ENCODE results near the gene CASP2.

DNA sequence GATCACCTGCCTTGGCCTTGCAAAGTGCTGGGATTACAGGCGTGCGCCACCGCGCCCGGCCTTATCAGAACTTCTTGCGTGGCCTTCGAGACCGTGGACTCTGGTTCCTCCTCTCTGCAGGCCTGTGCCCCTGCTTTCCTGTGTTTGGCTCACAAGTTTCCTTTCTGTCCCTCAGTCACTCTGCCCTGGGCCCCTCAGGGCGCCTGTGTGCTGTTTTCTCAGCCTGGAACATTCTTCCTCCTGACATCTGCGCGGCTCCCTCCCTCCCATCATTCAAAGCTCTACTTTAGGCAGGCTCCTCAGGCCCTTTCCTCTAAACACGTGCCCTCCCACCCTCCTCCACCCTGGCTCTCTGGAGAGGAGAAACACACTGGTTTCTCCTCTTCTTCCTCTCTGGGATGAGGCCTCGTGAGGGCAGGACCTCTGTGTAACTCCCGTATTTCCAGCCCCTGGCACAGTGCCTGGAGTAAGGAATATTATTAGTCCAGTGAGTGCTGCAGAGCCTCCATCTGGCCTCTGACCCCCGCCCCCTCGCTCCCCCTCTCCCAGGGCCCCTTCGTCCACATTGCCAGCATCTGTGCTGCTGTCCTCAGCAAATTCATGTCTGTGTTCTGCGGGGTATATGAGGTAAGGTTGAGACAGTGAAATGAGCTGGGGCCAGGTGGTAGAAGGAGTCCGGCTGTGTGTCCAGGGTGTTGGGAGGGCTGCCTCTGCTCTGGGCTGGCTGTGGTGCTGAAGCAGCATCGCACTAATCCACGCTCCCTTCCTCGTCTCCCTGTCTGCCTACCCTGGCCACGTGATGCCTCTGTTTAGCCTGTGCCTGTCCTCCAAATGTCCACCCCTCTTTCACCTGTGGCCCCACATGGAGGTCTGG, 34.8 kb downstream of the CASP2 start:
- TF ChIP-seq, protein P1, sequence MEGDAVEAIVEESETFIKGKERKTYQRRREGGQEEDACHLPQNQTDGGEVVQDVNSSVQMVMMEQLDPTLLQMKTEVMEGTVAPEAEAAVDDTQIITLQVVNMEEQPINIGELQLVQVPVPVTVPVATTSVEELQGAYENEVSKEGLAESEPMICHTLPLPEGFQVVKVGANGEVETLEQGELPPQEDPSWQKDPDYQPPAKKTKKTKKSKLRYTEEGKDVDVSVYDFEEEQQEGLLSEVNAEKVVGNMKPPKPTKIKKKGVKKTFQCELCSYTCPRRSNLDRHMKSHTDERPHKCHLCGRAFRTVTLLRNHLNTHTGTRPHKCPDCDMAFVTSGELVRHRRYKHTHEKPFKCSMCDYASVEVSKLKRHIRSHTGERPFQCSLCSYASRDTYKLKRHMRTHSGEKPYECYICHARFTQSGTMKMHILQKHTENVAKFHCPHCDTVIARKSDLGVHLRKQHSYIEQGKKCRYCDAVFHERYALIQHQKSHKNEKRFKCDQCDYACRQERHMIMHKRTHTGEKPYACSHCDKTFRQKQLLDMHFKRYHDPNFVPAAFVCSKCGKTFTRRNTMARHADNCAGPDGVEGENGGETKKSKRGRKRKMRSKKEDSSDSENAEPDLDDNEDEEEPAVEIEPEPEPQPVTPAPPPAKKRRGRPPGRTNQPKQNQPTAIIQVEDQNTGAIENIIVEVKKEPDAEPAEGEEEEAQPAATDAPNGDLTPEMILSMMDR (optimal IDR thresholded peaks at IDR 0.05 in 1 of 3, IDR thresholded peaks at IDR 0.05 in 1 of 3, conservative IDR thresholded peaks at IDR 0.05 in 1 of 3; ENCODE audit: extremely low read depth in 1 of 3, insufficient read depth in 2 of 3, low read length in 3 of 3), result no peak
- TF ChIP-seq EZH2 (IDR thresholded peaks at IDR 0.05; ENCODE audit: low read length), result no peak

Measured in keratinocyte (primary cell).